Hepatocyte (in vitro differentiated cells): ENCODE data around the gene PRR18. TPM values are rescaled to one million over a fixed set of nuclear protein-coding genes. Genes with fewer than 3 reads are reported as not detected.

Experiments
- DNase-seq: peaks from one replicate; pipeline ENCODE4 v3.0.0-alpha.2; 2016; ENCODE audit warnings: low spot score
- H2AFZ ChIP-seq: fragments of 200-600 bp; sonication (generic); 2 replicates; pipeline ENCODE4 v1.6.0; 2016; ENCODE audit warnings: antibody characterized with exemption, mild to moderate bottlenecking
- H3K27ac ChIP-seq: fragments of 200-600 bp; sonication (generic); 2 replicates; pipeline ENCODE4 v1.5.1; 2016; ENCODE audit warnings: mild to moderate bottlenecking
- H3K27me3 ChIP-seq: fragments of 200-600 bp; sonication (generic); 2 replicates; pipeline ENCODE4 v1.6.1; 2016
- H3K36me3 ChIP-seq: fragments of 200-600 bp; sonication (generic); replicated peaks from 2 replicates; pipeline ENCODE4 v1.5.1; 2016; ENCODE audit warnings: low read depth; ENCODE audit not compliant: insufficient read depth
- H3K4me1 ChIP-seq: fragments of 200-600 bp; sonication (generic); 2 replicates; pipeline ENCODE4 v1.5.1; 2016; ENCODE audit warnings: mild to moderate bottlenecking, moderate library complexity; ENCODE audit not compliant: insufficient read depth
- H3K4me2 ChIP-seq: fragments of 200-600 bp; sonication (generic); 2 replicates; pipeline ENCODE4 v1.6.0; 2016
- H3K4me3 ChIP-seq: fragments of 200-600 bp; sonication (generic); 2 replicates; pipeline ENCODE4 v1.5.1; 2016; ENCODE audit warnings: mild to moderate bottlenecking
- H3K79me2 ChIP-seq: fragments of 200-600 bp; sonication (generic); 2 replicates; pipeline ENCODE4 v1.6.0; 2017; ENCODE audit warnings: mild to moderate bottlenecking
- H3K9me2 ChIP-seq: fragments of 200-600 bp; sonication (generic); replicated peaks from 2 replicates; pipeline ENCODE4 v1.6.0; 2017; ENCODE audit warnings: mild to moderate bottlenecking; ENCODE audit not compliant: insufficient read depth
- H3K9me3 ChIP-seq: fragments of 200-600 bp; sonication (generic); 2 replicates; pipeline ENCODE4 v1.5.1; 2016; ENCODE audit warnings: low read depth, mild to moderate bottlenecking
- H4K20me1 ChIP-seq: fragments of 200-600 bp; sonication (generic); 2 replicates; pipeline ENCODE4 v1.6.0; 2016; ENCODE audit warnings: mild to moderate bottlenecking; ENCODE audit not compliant: insufficient read depth, poor library complexity, severe bottlenecking
- EZH2 ChIP-seq: fragments of 200-600 bp; sonication (generic); IDR thresholded peaks from 2 replicates; pipeline ENCODE4 v1.6.1; 2016; ENCODE audit warnings: antibody characterized with exemption, mild to moderate bottlenecking, borderline replicate concordance
- EZH2phosphoT487 ChIP-seq: fragments of 200-600 bp; sonication (generic); IDR thresholded peaks from one replicate; pipeline ENCODE4 v1.6.1; 2018; ENCODE audit warnings: antibody characterized with exemption, mild to moderate bottlenecking, low read depth, moderate library complexity; ENCODE audit not compliant: unreplicated experiment, severe bottlenecking
- WGBS: methylation state at CpG from one replicate; pipeline ENCODE4 v1.1.6; 2016; ENCODE audit warnings: low lambda C conversion rate; ENCODE audit errors: missing lambda C conversion rate; 5-methylcytosine and 5-hydroxymethylcytosine counted together
- polyA plus RNA-seq: library from polyadenylated mRNA; unstranded; fragments of >200 nt; fragmentation: Nextera tagmentation; extraction: Ambion mirVana; gene quantifications from 2 replicates; pipeline ENCODE4 v1.2.1, GENCODE V29; 2016
- total RNA-seq: library from RNA; depleted of rRNA; stranded (reverse); fragments of >200 nt; gene quantifications from 2 replicates; pipeline ENCODE4 v1.2.3, GENCODE V29; 2014
- TF ChIP-seq, protein P1 (sequence below): fragments of 200-600 bp; sonication (generic); IDR thresholded peaks from 2 replicates; pipeline ENCODE4 v1.5.1; 2016; ENCODE audit warnings: antibody characterized with exemption, mild to moderate bottlenecking; ENCODE audit not compliant: poor library complexity

Gene PRR18
- total and polyA plus RNA-seq, 2 experiments from 2014 or later, result 0.77 to 1.5 TPM

DNA sequence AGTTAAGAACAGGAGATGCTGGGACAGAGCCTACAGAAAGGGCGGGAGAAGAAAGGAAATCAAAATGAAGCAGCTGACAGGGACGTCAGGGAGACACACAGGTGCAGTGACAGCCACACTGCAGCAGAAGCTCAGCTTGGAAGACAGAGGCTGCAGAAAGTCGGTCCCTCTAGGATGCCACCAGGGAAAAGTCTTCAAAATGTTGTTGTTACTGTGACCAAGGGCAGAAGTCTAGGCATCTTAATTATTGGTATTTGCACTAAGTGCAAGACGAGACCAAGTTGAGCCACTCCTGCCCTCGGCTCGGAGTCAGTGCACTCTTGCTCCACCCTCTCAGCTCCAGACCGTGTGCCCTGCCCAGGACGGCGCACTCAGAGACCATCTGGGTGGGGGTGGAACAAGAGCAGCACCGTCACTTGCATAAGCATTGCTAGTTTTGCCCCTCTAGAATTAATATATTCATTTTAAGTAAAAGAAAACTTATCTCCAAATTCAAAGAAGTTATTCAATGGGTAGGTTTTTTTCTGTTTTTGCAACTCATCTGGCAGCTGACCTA, 2.6 kb downstream of the PRR18 start:
- H3K79me2 ChIP-seq, result no peaks in the 10 kb centered on the region
- DNase-seq, result no peak
- H4K20me1 ChIP-seq, result no peaks in the 10 kb centered on the region
- H3K9me2 ChIP-seq, result no peaks in the 10 kb centered on the region
- TF ChIP-seq EZH2phosphoT487 (no peak), EZH2 (no peak)
- TF ChIP-seq, protein P1, sequence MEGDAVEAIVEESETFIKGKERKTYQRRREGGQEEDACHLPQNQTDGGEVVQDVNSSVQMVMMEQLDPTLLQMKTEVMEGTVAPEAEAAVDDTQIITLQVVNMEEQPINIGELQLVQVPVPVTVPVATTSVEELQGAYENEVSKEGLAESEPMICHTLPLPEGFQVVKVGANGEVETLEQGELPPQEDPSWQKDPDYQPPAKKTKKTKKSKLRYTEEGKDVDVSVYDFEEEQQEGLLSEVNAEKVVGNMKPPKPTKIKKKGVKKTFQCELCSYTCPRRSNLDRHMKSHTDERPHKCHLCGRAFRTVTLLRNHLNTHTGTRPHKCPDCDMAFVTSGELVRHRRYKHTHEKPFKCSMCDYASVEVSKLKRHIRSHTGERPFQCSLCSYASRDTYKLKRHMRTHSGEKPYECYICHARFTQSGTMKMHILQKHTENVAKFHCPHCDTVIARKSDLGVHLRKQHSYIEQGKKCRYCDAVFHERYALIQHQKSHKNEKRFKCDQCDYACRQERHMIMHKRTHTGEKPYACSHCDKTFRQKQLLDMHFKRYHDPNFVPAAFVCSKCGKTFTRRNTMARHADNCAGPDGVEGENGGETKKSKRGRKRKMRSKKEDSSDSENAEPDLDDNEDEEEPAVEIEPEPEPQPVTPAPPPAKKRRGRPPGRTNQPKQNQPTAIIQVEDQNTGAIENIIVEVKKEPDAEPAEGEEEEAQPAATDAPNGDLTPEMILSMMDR, result no peak
- H3K4me3 ChIP-seq, result no peak overlapping the region
- no peak overlapping the region for H2AFZ ChIP-seq
- no peaks in the 10 kb centered on the region for H3K36me3 ChIP-seq
- no peak overlapping the region for H3K4me2 ChIP-seq
- no peaks in the 10 kb centered on the region for H3K9me3 ChIP-seq
- H3K27me3 ChIP-seq, result peaks cover 65% of the 10 kb centered on the region
- no peaks in the 10 kb centered on the region for H3K4me1 ChIP-seq
- 65% methylated on average over 10 of the region's 10 CpGs for WGBS
- H3K27ac ChIP-seq, result no peak overlapping the region

DNA sequence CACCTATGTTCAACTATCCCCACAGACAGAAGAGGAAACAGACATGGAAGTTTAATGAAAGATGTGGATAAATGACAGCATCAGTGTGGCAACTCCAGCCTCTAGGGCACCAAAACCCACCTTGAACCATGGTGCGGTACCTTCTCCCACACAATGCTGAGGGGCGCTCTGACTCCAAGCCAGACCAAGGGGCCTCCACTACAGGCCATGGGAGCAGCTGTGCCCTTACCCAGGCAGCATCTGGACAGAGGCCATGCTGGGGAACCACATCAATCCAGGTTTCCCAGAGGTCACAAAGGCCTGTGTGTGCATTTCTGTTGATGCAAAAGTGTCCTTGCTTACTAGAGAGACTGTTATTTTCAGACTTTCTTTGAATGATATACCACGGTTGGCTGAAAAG, 4.1 kb downstream of the PRR18 start:
- peaks cover 50% of the 10 kb centered on the region for H3K27me3 ChIP-seq
- no peak overlapping the region for H3K27ac ChIP-seq
- no peak overlapping the region for H3K4me2 ChIP-seq
- no peaks in the 10 kb centered on the region for H3K9me2 ChIP-seq
- no peak for DNase-seq
- H3K4me3 ChIP-seq, result no peak overlapping the region
- H2AFZ ChIP-seq, result no peak overlapping the region
- 85% methylated on average over 3 of the region's 3 CpGs for WGBS
- no peaks in the 10 kb centered on the region for H3K4me1 ChIP-seq
- no peaks in the 10 kb centered on the region for H3K9me3 ChIP-seq
- H3K36me3 ChIP-seq, result no peaks in the 10 kb centered on the region
- H3K79me2 ChIP-seq, result no peaks in the 10 kb centered on the region
- no peaks in the 10 kb centered on the region for H4K20me1 ChIP-seq
- TF ChIP-seq EZH2phosphoT487 (no peak), EZH2 (no peak)
- TF ChIP-seq, protein P1, result no peak

DNA sequence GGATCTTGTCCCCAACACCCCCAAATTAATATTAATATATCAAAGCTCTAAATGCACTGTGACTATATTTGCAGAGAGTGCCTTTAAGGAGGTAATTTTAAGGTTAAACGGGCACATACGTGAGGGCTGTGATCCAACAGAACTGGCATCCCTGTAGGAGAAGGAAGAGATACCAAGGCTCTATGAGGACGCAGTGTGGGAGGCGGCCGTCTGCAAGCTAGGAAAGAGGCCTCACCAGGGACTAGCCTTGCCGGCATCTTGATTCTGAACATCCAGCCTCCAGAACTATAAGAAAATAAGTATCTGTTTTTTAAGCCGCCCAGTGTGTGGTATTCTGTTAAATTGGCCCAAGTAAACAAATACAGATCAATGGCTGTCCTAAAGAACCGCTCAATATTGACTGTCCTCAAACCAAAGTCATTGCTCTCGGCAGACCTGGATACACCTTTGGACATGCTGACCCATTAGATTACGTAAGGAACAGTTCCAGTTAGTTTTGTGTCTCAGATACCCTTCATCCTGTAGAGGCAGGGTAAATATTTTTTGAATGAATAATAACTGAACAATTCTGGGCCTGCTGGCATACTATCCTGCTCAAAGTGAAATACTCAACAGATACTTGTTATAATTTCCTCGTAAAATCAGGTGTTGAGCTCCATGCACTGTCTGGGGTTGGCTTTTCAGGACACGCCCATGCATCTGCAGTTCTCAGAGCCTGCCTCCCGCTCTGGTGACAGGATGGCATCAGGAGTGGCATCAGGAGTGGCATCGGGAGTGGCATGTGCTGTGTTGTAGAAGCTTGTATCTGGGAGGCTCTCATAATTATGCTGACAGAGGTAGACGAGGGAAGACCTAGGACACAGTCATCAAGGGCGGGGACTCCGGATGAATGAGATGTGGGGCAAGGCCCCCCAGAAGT, 6.3 kb downstream of the PRR18 start:
- Histone ChIP-seq H3K79me2 (no peaks in the 10 kb centered on the region), H3K4me2 (no peak overlapping the region), H3K9me2 (no peaks in the 10 kb centered on the region), H3K9me3 (no peaks in the 10 kb centered on the region), H3K27ac (no peak overlapping the region), H4K20me1 (no peaks in the 10 kb centered on the region), H3K4me1 (no peaks in the 10 kb centered on the region), H2AFZ (no peak overlapping the region), H3K27me3 (peaks cover 34% of the 10 kb centered on the region), H3K4me3 (no peak overlapping the region), H3K36me3 (no peaks in the 10 kb centered on the region)
- no peak for DNase-seq
- 91% methylated on average over 17 of the region's 17 CpGs for WGBS
- TF ChIP-seq EZH2, result no peak
- TF ChIP-seq, protein P1, result no peak
- no peak for TF ChIP-seq EZH2phosphoT487
